ENCODE data around the gene GPR89B.
"Not testable (repeated sequence)": the region's sequence is repeated elsewhere in the genome, so short reads cannot be mapped to it uniquely, and the experiment has no call there.

DNA sequence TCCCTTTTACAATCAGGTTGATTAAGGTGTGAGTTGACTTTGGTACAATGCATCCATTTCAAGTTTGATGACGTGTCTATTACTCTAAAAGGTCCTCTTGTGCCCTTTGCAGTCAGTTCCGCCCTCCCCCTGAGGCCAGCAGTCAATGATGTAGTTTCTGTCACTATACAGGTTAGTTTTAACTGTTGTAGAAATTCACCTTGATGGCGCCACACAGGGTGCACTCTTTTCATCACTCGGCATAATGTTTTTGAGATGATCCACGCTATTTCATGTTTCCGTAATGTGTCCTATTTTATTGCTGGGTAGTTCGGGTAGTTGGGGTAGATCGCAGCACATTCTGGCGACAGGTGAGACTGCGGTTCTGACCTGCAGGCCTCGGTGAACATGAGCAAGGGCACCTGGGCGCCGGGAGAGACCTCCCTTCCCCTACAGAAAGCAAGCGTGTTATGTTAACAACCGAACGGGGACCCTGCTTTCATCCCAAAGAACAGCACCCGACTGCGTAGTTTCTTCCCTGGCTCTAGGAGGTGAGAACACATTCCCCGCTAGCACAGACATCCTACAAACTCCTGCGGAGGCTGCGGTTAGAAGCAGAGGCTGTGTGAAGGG lies 109.7 kb downstream of the GPR89B start:
- TF ChIP-seq, protein P1, sequence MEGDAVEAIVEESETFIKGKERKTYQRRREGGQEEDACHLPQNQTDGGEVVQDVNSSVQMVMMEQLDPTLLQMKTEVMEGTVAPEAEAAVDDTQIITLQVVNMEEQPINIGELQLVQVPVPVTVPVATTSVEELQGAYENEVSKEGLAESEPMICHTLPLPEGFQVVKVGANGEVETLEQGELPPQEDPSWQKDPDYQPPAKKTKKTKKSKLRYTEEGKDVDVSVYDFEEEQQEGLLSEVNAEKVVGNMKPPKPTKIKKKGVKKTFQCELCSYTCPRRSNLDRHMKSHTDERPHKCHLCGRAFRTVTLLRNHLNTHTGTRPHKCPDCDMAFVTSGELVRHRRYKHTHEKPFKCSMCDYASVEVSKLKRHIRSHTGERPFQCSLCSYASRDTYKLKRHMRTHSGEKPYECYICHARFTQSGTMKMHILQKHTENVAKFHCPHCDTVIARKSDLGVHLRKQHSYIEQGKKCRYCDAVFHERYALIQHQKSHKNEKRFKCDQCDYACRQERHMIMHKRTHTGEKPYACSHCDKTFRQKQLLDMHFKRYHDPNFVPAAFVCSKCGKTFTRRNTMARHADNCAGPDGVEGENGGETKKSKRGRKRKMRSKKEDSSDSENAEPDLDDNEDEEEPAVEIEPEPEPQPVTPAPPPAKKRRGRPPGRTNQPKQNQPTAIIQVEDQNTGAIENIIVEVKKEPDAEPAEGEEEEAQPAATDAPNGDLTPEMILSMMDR (conservative IDR thresholded peaks at IDR 0.05 in 1 of 2, IDR thresholded peaks at IDR 0.05 in 1 of 2; ENCODE audit: low read depth in 1 of 2, low read length in 2 of 2): not testable (repeated sequence)
- TF ChIP-seq EZH2 (IDR thresholded peaks at IDR 0.05; ENCODE audit: low read length, missing control alignments): not testable (repeated sequence)
